ENCODE measurements around the gene DGKD.

Gene DGKD

DNA sequence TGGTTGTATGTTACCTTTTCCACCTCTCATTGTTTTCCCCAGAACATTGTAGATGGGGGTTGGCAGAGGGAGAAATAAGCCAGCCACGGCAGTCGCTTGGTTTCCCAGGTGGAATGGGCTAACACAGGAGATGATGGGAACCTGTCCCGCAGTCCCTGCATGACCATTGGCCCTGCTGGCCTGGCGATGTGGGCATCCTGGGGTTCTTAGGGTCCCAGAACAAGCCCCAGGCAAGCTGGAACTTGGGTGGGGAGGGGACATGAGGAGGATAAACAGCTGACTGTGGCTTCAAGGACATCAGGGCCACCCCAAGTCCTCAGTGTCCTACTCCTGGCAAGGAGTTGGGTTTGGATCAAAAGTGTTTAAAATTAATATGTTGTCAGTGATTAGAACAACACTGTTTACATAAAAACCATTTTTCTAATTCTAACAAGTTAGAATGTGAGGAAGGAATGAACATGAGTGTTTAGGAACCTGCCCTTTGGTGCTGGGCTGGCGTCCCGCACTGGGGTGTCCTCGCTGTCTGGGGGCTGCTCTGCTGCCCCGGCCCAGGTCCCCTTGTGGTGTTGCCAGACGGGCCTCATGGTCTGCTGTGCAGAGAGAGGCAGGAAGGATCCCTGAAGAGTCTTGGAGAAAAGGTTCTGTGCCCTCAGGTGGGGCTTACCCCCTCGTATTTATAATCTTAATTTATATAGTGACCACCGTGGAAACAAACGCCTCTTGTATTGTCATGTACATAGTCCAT, 117.2 kb downstream of the DGKD start:
- FAIRE-seq (no peak), DNase-seq (ENCODE audit: insufficient read length, low spot score) (no peak)
- TF ChIP-seq POLR2AphosphoS5 (IDR thresholded peaks at IDR 0.05; ENCODE audit: low read depth, low read length) = no peak
- TF ChIP-seq POU2F2 (IDR thresholded peaks at IDR 0.05; ENCODE audit: low read depth, low read length) = no peak
- no peak for TF ChIP-seq POLR2A (IDR thresholded peaks at IDR 0.05; ENCODE audit: low read depth, low read length)
- TF ChIP-seq SPI1 (IDR thresholded peaks at IDR 0.05; ENCODE audit: low read depth, low read length) = no peak
- no peak for TF ChIP-seq PAX5 (IDR thresholded peaks at IDR 0.05; ENCODE audit: insufficient read depth, low read length, severe bottlenecking)
- no peak for TF ChIP-seq TAF1 (IDR thresholded peaks at IDR 0.05; ENCODE audit: low read depth, low read length)

DNA sequence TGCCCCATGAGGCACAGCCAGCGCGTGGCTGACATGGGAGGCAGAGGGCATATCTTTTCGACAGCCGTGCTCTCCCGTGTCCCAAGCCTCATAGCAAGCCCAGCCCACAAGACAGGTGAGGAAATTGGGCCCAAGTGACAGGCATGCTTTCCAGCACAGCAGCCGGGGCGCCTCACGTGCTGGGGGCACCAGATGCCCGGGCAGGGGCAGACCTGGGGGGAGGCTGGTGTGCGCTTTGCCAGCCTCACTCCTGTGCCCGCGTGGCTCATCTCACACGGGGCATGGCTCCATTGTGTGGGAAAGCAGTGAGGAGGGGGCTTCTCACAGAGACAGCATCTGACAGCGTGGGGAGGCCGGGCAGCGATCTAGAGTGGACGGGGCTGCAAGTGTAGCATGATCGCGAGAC, 119.1 kb downstream of the DGKD start:
- FAIRE-seq = no peak
- DNase-seq (ENCODE audit: insufficient read length, low spot score) = no peak
- TF ChIP-seq PAX5 (IDR thresholded peaks at IDR 0.05; ENCODE audit: insufficient read depth, low read length, severe bottlenecking) (no peak), POLR2AphosphoS5 (IDR thresholded peaks at IDR 0.05; ENCODE audit: low read depth, low read length) (0 out of 2 replicates have a peak, but pooled peaks have one; percentile 23)

DNA sequence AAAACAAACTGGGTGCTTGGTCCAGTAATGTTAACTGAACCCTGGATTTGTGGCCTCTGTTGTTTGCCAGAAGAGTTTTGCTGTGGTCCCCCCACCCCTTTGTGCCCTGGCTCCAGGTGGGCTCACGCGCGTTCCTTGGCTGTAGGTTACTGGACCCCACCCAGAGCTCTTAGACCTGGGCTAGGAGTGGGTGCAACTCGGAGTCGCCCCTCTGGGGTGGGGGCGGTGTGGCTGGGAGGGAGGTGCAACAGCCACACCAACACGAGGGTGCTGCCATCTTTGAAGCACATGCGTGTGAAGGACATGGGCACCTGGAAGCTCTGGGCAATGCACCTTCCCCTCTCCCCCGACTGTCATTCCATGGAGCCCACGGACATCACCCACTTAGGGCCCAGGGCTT, 119.6 kb downstream of the DGKD start:
- no peak for DNase-seq (ENCODE audit: insufficient read length, low spot score)
- no peak for FAIRE-seq
- TF ChIP-seq TAF1 (IDR thresholded peaks at IDR 0.05; ENCODE audit: low read depth, low read length) (no peak), PAX5 (IDR thresholded peaks at IDR 0.05; ENCODE audit: insufficient read depth, low read length, severe bottlenecking) (no peak), SPI1 (IDR thresholded peaks at IDR 0.05; ENCODE audit: low read depth, low read length) (no peak), POU2F2 (IDR thresholded peaks at IDR 0.05; ENCODE audit: low read depth, low read length) (no peak), POLR2AphosphoS5 (IDR thresholded peaks at IDR 0.05; ENCODE audit: low read depth, low read length) (no peak), POLR2A (IDR thresholded peaks at IDR 0.05; ENCODE audit: low read depth, low read length) (no peak)

DNA sequence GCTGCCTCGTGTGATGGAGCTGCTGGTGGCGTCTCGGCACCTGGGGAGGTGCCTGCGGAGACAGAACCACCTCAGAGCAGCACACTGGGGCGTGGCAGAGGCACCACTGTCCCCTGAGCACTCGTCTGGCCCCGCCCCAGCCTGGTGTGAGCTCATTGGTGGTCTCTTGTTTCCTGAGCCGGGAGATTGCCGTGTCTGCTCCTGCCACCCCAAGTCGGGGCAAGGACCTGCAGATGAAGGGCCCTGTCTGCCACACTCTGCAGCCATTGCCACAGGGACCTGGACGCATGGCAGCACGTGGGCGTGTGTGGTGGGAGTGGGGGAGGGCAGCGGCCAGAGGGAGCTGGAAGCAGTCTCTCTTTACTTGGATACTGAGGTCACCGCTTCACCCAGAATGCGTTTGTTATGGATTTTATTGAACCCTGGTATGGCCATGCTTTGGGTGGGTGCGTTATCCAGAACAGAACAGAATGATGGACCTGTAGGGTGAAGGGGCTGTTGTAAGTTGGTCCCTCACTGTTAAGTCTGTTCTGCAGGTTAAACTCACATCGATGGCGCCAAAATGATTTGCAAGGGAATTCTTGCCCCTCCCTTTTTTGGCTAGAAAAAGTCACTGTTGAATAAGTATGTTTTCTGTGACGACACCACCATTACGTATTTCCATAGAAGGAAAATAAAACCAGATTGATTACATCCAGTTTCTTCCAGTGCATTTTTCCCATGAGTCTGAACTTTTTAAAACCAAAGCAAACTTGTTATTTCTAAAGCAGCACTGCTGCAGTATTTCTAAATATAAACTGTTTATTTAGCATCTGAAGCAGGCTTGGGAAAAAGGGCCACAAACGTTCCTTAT, 120.2 kb downstream of the DGKD start:
- TF ChIP-seq POLR2AphosphoS5 (IDR thresholded peaks at IDR 0.05; ENCODE audit: low read depth, low read length) (no peak), PAX5 (IDR thresholded peaks at IDR 0.05; ENCODE audit: insufficient read depth, low read length, severe bottlenecking) (no peak)
- FAIRE-seq = no peak
- no peak for DNase-seq (ENCODE audit: insufficient read length, low spot score)

DNA sequence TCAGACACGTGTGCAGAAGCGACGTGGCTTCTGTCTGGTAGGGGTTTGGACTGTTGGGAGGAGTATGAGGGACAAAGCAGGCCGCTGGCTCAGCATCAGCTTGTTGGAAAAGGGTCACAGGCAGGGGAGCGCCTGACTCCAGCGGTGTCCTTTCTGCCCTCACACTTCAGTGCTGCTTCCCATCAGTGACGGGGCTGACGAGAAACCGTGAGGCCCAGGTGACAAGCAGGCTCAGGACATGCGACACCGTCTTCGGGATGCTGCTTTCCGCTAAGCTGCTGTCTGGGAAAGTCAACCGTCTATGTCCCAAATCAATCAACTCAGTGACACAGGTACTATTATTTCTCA, 121.7 kb downstream of the DGKD start:
- no peak for TF ChIP-seq PAX5 (IDR thresholded peaks at IDR 0.05; ENCODE audit: insufficient read depth, low read length, severe bottlenecking)
- no peak for TF ChIP-seq POLR2AphosphoS5 (IDR thresholded peaks at IDR 0.05; ENCODE audit: low read depth, low read length)
- TF ChIP-seq SPI1 (IDR thresholded peaks at IDR 0.05; ENCODE audit: low read depth, low read length) = no peak
- no peak for TF ChIP-seq POU2F2 (IDR thresholded peaks at IDR 0.05; ENCODE audit: low read depth, low read length)
- no peak for TF ChIP-seq TAF1 (IDR thresholded peaks at IDR 0.05; ENCODE audit: low read depth, low read length)
- no peak for TF ChIP-seq POLR2A (IDR thresholded peaks at IDR 0.05; ENCODE audit: low read depth, low read length)
- DNase-seq (ENCODE audit: insufficient read length, low spot score) (no peak), FAIRE-seq (no peak)

DNA sequence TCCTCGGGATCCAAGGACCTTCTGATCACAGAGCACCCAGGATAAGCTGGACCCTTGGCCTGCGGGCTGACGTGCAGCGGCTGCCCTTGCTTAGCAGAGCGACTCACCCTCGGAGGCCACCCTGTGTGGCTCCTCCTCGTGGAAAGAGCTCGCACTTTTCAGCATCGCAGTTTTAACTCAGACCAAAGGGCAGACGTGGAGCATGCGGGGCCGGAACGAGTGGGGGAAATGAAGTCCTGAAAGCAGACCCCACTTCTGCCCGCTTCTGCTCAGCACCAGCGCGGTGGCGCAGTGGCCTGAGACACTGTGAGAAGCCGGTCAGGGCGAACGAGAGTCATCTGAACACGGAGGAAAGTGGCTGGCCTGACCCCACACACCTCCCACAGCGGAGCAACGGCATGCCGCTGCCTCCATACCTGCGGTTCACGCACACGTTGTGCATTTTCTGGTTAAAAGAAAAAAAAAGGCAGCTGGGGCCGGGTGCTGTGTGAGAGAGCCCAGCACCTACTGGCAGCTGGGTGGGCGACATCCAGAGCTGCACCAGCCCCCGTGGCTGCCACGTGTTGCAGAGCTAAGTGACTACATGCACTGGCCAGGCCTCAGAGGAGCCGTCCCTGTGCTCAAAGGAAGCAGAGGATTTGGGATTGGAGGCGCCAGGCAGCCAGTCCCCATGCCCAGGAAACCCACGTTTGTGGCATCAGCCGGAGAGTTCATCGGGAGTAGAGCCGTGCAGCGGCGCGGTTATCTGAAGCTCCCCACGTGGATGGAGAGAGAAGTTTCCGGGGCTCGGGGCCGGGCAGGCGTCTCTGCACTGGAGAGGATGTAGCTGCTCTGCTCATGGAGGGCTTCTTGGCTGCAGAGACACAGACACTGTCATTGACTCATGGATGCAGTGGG, 122.6 kb downstream of the DGKD start:
- FAIRE-seq = no peak
- TF ChIP-seq TAF1 (IDR thresholded peaks at IDR 0.05; ENCODE audit: low read depth, low read length) (no peak), PAX5 (IDR thresholded peaks at IDR 0.05; ENCODE audit: insufficient read depth, low read length, severe bottlenecking) (no peak), SPI1 (IDR thresholded peaks at IDR 0.05; ENCODE audit: low read depth, low read length) (no peak), POU2F2 (IDR thresholded peaks at IDR 0.05; ENCODE audit: low read depth, low read length) (no peak), POLR2AphosphoS5 (IDR thresholded peaks at IDR 0.05; ENCODE audit: low read depth, low read length) (no peak), POLR2A (IDR thresholded peaks at IDR 0.05; ENCODE audit: low read depth, low read length) (no peak)
- no peak for DNase-seq (ENCODE audit: insufficient read length, low spot score)

DNA sequence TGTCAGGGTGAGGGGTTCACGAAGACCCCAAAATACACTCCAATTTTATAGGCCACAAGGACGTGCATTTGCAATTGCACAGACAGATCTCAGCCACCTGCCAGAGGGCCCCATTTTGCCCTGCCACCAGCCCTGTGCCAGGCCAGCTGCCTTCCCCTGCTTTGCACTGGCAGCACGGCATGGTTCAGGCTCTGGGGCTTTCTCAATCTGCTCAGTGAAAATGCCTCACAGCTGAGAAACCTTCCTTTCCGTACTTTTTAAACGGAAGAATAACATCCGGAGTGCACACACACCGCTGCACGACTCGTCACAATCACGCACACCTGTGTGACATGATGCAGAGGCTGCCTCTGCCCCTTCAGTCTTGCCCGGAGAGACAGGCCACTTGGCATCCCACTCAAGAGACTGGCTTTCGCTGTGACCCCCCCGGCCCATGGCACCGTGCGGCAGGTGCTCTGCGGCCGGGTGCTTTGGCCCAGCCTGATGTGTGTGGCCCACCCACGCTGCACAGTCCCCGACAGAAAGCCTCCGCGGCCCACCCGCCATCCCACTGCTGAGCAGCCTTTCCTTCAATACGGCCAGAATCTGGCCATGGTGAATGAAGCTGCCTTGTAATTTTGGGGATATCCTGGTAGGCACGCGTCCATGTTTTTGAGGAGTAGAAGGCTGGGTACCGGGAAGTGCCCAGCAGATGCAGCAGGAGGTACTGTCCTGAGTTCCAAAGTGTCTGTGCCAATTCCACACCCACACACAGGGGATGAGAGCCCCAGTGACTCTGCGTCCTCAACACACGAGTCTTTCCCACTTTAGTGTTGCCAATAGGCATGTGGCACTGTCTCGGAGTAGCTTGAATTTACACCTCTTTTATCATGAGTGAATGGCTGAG, 123.5 kb downstream of the DGKD start:
- FAIRE-seq = no peak
- no peak for DNase-seq (ENCODE audit: insufficient read length, low spot score)
- TF ChIP-seq POLR2AphosphoS5 (IDR thresholded peaks at IDR 0.05; ENCODE audit: low read depth, low read length) (no peak), PAX5 (IDR thresholded peaks at IDR 0.05; ENCODE audit: insufficient read depth, low read length, severe bottlenecking) (no peak), POLR2A (IDR thresholded peaks at IDR 0.05; ENCODE audit: low read depth, low read length) (no peak), POU2F2 (IDR thresholded peaks at IDR 0.05; ENCODE audit: low read depth, low read length) (no peak), TAF1 (IDR thresholded peaks at IDR 0.05; ENCODE audit: low read depth, low read length) (no peak), SPI1 (IDR thresholded peaks at IDR 0.05; ENCODE audit: low read depth, low read length) (no peak)

DNA sequence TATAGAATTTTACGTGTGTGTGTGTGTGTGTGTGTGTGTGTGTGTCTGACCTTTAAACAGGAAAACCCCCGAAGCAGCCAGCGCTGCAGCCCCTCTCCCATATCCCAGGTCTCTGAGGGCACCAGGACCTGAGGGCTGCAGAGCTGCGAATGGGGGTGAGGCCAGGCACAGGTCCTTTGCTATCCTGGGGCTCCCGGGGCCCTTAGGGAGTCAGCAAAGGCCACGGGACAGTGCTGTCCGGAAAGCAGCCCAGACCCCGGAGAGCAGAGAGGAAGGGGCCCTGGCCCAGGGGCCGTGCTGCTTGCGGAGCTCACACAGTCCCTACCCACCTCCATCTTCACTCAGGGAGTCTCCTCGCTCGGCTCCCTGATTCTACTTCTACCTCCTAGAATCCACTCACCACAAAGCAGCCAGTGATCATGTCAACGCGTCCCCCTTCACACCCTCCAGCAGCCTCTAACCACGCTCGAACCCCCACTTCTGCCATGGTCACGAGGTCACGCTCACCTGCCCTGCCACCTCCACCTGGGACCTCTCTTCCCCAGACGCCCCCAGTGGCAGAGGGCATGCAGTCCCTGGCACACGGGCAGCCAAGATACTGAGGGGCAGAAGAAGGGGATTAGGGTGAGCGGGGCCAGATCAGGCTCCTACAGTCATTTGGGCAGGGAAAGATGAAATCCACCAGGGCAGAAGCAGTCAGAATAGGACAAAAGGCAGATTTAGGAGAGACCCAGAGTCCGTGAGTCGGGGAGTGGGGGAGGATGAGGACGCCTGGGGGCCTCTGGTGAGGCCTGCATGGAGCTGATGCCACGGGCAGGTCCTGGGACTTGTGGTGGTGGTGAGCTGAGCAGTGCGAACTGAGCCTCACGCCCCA, 125.6 kb downstream of the DGKD start:
- TF ChIP-seq SPI1 (IDR thresholded peaks at IDR 0.05; ENCODE audit: low read depth, low read length) (no peak), POU2F2 (IDR thresholded peaks at IDR 0.05; ENCODE audit: low read depth, low read length) (no peak), POLR2AphosphoS5 (IDR thresholded peaks at IDR 0.05; ENCODE audit: low read depth, low read length) (no peak), PAX5 (IDR thresholded peaks at IDR 0.05; ENCODE audit: insufficient read depth, low read length, severe bottlenecking) (no peak)
- FAIRE-seq (no peak), DNase-seq (ENCODE audit: insufficient read length, low spot score) (no peak)

All from GM12891 (cell line).